GM12801 (cell line): ENCODE results near the gene DLG1.

ENCODE experiments used
- TF ChIP-seq, protein P1 (sequence below): IDR thresholded peaks from one replicate; pipeline ENCODE4 v1.5.1; 2011; ENCODE audit warnings: control low read depth; ENCODE audit not compliant: insufficient read length; ENCODE audit errors: extremely low read depth

Gene DLG1

GRCh38 chr3:197296545-197296944 is 1.9 kb downstream of the DLG1 start:
- TF ChIP-seq, protein P1, sequence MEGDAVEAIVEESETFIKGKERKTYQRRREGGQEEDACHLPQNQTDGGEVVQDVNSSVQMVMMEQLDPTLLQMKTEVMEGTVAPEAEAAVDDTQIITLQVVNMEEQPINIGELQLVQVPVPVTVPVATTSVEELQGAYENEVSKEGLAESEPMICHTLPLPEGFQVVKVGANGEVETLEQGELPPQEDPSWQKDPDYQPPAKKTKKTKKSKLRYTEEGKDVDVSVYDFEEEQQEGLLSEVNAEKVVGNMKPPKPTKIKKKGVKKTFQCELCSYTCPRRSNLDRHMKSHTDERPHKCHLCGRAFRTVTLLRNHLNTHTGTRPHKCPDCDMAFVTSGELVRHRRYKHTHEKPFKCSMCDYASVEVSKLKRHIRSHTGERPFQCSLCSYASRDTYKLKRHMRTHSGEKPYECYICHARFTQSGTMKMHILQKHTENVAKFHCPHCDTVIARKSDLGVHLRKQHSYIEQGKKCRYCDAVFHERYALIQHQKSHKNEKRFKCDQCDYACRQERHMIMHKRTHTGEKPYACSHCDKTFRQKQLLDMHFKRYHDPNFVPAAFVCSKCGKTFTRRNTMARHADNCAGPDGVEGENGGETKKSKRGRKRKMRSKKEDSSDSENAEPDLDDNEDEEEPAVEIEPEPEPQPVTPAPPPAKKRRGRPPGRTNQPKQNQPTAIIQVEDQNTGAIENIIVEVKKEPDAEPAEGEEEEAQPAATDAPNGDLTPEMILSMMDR, result no peak

DNA sequence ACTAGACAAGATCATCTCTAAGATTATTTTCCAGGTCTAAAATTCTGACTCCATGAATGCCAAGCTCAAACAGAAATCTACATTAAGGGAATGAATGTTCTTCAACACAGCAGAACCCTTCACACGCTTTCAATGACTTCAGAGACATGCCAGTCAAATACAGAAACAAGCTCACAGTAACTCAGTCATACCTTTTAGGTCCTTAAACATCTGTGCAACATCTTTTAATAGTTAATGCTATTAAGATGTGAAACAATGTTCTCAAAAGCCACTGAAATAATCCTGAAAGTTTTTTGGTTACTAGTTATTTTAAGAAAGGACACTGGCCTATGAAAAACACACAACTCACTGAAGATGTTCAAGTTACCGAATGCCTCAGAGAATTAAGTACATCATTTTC is 2.5 kb downstream of the DLG1 start:
- TF ChIP-seq, protein P1, result no peak

DNA sequence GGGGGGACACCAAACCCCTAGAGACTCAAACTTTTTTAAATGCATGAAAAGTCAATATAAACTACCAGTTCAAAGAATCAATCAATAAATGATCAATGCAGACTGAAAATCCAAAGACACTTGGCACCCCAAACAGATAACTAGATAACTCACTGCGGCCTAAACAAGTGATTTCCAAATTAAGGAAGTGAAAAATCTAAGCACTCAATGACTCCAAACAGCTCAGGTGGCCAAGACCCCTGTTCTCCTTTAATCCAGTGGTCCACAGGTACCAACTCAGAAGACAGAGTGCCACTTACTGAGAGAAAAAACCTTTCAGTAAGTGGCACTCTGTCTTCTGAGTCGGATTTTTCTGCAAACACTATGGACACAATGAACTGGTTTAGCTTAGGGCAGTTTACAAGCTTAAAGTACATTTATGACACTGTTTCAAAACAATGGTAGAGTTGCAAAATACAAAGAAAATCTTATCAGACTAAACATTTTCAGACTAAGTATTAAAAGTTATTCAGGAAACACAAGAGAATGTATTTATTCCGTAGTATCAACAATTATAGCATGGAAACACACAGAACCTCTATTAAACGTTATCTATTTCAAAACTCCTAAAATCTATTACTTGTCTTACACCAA is 4.7 kb downstream of the DLG1 start:
- TF ChIP-seq, protein P1, result no peak

DNA sequence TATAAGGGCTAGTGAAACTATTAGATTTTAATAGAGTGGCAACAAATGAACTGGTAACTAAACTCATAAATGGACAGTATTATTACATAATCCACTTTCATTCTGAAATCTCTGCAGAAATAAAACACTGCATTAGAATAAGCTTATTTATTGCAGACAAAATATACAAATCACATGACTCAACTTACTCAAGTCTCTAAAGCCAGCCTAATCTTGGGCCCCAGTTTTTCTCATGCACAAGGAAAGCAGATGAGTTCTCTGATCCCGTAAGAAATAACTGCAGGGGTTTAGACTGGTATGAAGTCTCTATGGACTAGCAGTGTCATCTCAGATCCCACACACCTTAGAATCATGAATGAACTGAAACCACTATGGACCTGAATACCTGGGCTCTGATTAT is 5.8 kb downstream of the DLG1 start:
- TF ChIP-seq, protein P1, result no peak

DNA sequence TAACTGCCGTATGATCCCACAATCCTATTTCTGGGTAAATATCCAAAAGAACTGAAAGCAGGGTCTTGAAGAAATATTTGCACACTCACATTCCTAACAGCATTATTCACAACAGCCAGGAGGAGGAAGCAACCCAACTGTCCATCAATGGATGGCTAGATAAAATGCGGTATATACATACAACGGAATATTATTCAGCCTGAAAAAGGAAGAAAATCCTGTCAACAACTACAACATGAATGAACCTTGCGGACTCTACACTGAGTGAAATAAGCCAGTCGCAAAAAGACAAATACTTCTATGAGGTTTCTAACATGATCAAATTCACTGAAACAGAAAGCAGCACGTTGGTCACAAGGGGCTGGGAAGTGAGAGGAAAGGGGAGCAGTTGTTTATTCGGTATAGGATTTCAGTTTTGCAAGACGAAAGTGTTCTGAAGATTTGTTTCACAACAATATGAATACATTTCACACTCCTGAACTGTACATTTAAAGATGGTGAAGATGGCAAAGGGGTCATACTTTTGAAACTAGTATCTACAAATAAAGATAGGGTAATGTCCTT is 6.2 kb downstream of the DLG1 start:
- TF ChIP-seq, protein P1, result no peak

DNA sequence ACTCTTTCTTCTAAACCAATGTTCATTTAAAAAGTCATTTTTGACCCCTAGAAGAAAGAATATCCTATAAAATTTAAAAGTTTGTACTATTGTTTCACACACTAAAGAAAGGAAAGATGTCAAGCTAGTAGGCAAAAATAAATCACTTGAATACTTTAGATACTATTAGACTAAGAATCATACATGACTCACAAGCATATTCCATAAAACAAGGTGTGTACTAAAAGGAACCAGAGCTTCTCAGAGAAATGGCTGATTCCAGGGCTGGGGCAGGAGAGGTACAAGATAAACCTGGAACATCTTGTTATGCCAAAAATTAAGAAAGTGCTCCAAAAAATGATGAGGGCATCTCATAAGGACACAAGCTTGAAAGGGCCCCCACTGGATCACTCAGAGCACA is 8.7 kb downstream of the DLG1 start:
- TF ChIP-seq, protein P1, result no peak

DNA sequence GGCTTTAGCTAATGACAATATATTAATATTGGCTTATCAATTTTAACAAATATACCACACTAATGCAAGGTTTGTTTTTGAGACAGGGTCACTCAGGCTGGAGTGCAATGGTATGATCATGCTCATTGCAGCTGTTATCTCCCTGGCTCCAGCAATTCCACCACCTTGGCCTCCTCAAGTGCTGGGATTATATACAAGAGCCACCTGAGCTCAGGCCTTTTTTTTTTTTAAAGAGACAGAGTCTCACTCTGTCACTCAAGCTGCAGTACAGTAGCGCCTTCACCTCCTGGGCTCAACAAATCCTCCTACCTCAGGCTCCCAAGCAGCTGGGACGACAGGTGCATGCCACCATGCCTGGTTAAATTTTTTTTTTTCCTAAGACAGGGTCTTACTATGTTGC is 11.7 kb downstream of the DLG1 start:
- TF ChIP-seq, protein P1, result no peak
